HG03575 (cell line): ENCODE results near the gene IL1RAPL2.
"Not testable (repeated sequence)": the region's sequence is repeated elsewhere in the genome, so short reads cannot be mapped to it uniquely, and the experiment has no call there.

Source experiments
- ATAC-seq: cut with Tn5 transposase; IDR thresholded peaks from one replicate; pipeline ENCODE4 v1.9.1; 2021; ENCODE audit not compliant: unreplicated experiment, insufficient number of reproducible peaks, low FRiP score; ENCODE audit errors: extremely low read depth

Gene IL1RAPL2

DNA sequence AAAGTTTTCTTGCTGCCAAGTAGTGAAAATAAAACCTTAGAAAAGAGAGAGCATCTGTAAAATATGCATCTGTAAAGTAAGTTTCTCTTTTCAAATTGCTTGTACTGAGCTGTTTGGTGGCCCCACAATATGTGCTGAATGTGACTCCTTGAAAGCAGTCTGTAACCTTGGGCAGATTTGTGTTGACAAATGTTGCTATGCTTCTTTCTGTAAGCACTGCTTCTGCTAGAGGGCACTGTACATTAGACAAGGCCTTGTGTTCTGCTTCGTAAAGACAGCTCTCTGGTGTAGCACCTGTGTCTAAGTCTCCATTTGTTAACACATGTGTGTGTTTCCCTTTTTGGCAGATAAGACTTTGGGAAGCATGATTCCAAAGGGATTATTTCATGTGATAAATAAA, 1199.7 kb downstream of the IL1RAPL2 start:
- no peak for ATAC-seq

DNA sequence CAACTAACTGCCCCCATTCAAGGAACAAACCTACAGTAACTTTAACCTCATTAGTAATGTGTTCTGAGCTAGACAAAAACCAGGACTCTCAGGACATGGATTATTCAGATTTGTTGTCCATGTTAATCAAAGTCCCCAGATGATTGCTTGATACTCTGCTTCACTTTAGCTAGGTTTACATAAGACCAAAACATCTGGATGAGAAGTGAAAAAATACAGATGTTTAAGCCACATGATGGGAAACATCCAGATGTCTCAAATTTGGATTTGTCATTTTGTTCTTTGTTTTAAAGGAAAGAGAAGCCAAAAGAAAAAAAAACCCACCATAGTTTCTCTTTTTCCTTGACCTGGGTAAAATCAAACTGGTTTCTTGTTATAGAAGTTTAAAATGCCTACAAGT, 1207.8 kb downstream of the IL1RAPL2 start:
- no peak for ATAC-seq

DNA sequence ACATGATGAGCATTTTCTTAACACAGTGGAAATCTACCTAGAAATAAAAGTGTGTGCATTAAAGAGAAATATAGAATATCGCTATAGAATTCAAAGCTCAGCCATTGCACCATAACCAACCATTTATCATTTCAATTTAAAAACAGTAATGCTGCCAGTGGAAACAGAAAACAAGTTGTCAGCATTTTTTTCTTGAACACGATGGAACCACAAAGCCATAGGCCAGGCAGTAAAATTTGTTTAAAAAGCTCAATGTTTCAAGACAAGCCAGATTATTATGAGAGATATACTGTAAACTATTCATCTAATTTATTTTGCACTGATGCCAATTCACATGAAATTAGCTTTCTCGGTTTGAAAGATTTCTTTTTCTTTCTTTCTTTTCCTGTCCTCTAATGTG, 1209.7 kb downstream of the IL1RAPL2 start:
- no peak for ATAC-seq

DNA sequence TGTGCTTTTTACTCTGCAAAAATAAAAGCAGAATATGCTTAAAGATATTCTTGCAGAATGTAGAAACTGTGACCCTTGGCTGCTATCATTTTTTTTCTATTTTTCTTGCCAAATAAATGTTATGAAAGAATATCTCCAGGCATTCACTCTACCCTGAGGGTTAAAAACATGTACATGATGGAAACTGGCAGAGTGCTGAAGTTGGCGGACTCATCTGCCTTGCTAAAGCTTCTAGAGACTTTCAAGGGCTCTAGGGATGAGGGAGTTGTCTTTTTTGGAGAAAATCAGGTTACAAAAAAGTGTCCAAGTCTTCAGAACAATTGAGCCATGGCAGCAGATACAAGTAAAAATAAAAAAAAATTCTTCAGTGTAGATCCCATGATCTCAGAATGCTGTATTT, 1215.8 kb downstream of the IL1RAPL2 start:
- ATAC-seq = no peak

DNA sequence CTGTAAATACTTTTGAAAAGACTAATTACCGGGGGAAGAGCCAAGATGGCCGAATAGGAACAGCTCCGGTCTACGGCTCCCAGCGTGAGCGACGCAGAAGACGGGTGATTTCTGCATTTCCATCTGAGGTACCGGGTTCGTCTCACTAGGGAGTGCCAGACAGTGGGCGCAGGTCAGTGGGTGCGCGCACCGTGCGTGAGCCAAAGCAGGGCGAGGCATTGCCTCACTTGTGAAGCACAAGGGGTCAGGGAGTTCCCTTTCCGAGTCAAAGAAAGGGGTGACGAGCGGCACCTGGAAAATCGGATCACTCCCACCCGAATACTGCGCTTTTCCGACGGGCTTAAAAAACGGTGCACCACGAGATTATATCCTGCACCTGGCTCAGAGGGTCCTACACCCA, 1230.9 kb downstream of the IL1RAPL2 start:
- ATAC-seq = not testable (repeated sequence)

DNA sequence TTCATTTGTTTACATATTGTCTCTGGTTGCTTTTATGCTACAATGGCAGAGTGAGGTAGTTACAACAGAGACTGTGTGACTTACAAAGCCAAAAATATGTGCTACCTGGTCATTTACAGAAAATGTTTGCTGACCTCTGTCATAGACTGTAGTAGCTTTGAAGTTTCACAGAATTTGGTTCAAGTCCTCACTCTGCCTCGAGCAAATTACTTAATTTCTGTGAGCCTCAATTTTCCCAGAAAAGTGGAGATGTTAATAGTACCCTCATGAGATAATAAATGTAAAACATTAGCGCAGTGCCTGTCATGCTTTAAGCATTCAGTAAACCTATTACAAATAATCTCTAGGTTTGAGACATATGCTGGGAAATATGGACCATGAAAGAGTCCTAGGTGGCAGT, 1237.9 kb downstream of the IL1RAPL2 start:
- no peak for ATAC-seq

DNA sequence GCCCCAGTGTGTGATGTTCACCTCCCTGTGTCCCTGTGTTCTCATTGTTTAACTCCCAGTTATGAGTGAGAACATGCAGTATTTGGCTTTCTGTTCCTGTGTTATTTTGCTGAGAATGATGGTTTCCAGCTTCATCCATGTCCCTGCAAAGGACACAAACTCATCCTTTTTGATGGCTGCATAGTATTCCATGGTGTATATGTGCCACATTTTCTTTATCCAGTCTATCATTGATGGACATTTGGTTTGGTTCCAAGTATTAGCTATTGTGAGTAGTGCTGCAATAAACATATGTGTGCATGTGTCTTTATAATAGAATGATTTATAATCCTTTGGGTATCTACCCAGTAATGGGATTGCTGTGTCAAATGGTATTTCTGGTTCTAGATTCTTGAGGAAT, 1239.7 kb downstream of the IL1RAPL2 start:
- ATAC-seq = not testable (repeated sequence)

DNA sequence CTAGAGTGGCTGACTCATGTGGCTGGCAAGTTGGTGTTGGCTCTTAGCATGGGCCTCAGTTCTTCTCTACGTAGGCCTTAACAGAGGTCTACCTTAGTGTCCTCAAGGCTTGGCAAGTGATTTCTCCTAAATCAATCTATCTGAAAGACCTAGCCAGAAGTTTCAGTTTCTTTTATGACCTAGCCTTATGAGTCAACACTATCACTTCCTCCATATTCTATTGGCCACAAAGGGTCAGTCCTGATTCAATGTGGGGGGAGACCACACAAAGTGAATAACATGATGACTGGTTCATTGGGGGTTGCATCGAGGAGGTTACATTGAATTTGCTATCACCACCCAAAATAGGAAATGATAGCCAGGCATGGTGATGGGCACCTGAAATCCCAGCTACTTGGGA, 1250.5 kb downstream of the IL1RAPL2 start:
- ATAC-seq = no peak
